GM12878 (cell line): ENCODE measurements around the gene FILIP1L. TPM values are rescaled to one million over a fixed set of nuclear protein-coding genes. Genes with fewer than 3 reads are reported as not detected.

ENCODE experiments used
- ATAC-seq: fragments of 200-7000 bp; cut with Tn5 transposase; 3 replicates; pipeline ENCODE4 v1.9.1; 2020; ENCODE audit warnings: mild to moderate bottlenecking, moderate library complexity
- BruUV-seq: library from RNA; stranded (reverse); fragments of 400-500 nt; replicated peaks from 2 replicates; lab custom pipeline; 2021; lab: Mats Ljungman, UMichigan
- CTCF ChIA-PET: fragments of 300-600 bp; sonication (Branson Sonifier 250); formaldehyde crosslinking; extraction: SDS; loops from one replicate; lab custom pipeline; 2021; ENCODE audit warnings: inconsistent platforms; lab: Yijun Ruan, JAX
- POLR2A ChIA-PET: fragments of 350-600 bp; formaldehyde crosslinking; extraction: SDS; loops from one replicate; lab custom pipeline; 2021; ENCODE audit warnings: inconsistent platforms; lab: Charles Lee
- RAD21 ChIA-PET: fragments of 300-600 bp; sonication (Branson Sonifier 250); formaldehyde crosslinking; loops from one replicate; lab custom pipeline; 2023; ENCODE audit warnings: antibody characterized with exemption; ENCODE audit not compliant: unreplicated experiment; lab: Charles Lee
- SMC1A ChIA-PET: fragments of 300-600 bp; sonication (Branson Sonifier 250); formaldehyde crosslinking; loops from one replicate; lab custom pipeline; 2023; ENCODE audit not compliant: unreplicated experiment, uncharacterized antibody; lab: Charles Lee
- DNase-seq: peaks from one replicate; pipeline ENCODE4 v3.0.0-alpha.2; 2011; ENCODE audit warnings: low read depth, low spot score
- FAIRE-seq: peaks from 3 replicates; lab custom pipeline; 2011; peaks lifted over from hg19 to GRCh38; lab: Jason Lieb, UNC
- H2AFZ ChIP-seq: 2 replicates; pipeline ENCODE4 v1.6.0; 2011; ENCODE audit warnings: low read depth, low read length, control low read depth; ENCODE audit not compliant: control insufficient read depth
- H3K27ac ChIP-seq: 2 replicates; pipeline ENCODE4 v1.5.1; 2011; ENCODE audit warnings: control low read depth; ENCODE audit not compliant: control insufficient read depth, insufficient read depth
- H3K27me3 ChIP-seq, 2 experiments: replicated peaks in 1 of 2; 2 replicates each; pipeline versions ENCODE4 v1.6.0 to v1.6.1; 2011; ENCODE audit warnings: low read length in 1 of 2; ENCODE audit not compliant: control insufficient read depth in 2 of 2, insufficient read depth in 2 of 2
- H3K36me3 ChIP-seq, 2 experiments: 2 replicates each; pipeline ENCODE4 v1.5.1; 2011; ENCODE audit warnings: low read length in 1 of 2; ENCODE audit not compliant: control insufficient read depth in 2 of 2, insufficient read depth in 2 of 2
- H3K4me1 ChIP-seq: 2 replicates; pipeline ENCODE4 v1.6.1; 2011; ENCODE audit warnings: mild to moderate bottlenecking, low read length, moderate library complexity, mixed read lengths; ENCODE audit not compliant: control insufficient read depth, insufficient read depth
- H3K4me2 ChIP-seq: 2 replicates; pipeline ENCODE4 v1.6.0; 2011; ENCODE audit warnings: control low read depth; ENCODE audit not compliant: control insufficient read depth, insufficient read depth
- H3K4me3 ChIP-seq: fragments of 200-600 bp; sonication (generic); 2 replicates; pipeline ENCODE4 v1.5.1; 2016
- H3K79me2 ChIP-seq: 2 replicates; pipeline ENCODE4 v1.6.0; 2011; ENCODE audit warnings: low read length; ENCODE audit not compliant: control insufficient read depth, insufficient read depth
- H3K9ac ChIP-seq: 2 replicates; pipeline ENCODE4 v1.8.0; 2011; ENCODE audit warnings: low read length, control low read depth, mixed read lengths; ENCODE audit not compliant: control insufficient read depth, insufficient read depth
- H3K9me3 ChIP-seq: replicated peaks from 3 replicates; pipeline ENCODE4 v1.5.1; 2011; ENCODE audit warnings: mild to moderate bottlenecking, low read length; ENCODE audit not compliant: control insufficient read depth, insufficient read depth
- H4K20me1 ChIP-seq: 2 replicates; pipeline ENCODE4 v1.6.0; 2011; ENCODE audit not compliant: control insufficient read depth, insufficient read depth
- BCL3 ChIP-seq: IDR thresholded peaks from 2 replicates; pipeline ENCODE4 v1.6.1; 2011; ENCODE audit warnings: borderline replicate concordance, low read depth, mild to moderate bottlenecking, moderate library complexity, low read length; ENCODE audit not compliant: insufficient read depth, poor library complexity, severe bottlenecking
- CUX1 ChIP-seq: IDR thresholded peaks from 2 replicates; pipeline ENCODE4 v1.6.1; 2012; ENCODE audit warnings: improper control_type of control experiment, low read depth, low read length; ENCODE audit not compliant: insufficient replicate concordance
- GATAD2B ChIP-seq: fragments of 450-650 bp; conservative IDR thresholded peaks from 2 replicates; pipeline ENCODE4 v1.6.1; 2017; ENCODE audit warnings: low read depth, mild to moderate bottlenecking, moderate library complexity
- IRF3 ChIP-seq: fragments of 450-650 bp; IDR thresholded peaks from 2 replicates; pipeline ENCODE4 v1.6.1; 2014; ENCODE audit warnings: mild to moderate bottlenecking
- JUNB ChIP-seq: IDR thresholded peaks from 2 replicates; pipeline ENCODE4 v1.6.1; 2016; ENCODE audit warnings: antibody characterized with exemption, mild to moderate bottlenecking
- JUND ChIP-seq: IDR thresholded peaks from 2 replicates; pipeline ENCODE4 v1.6.1; 2012; ENCODE audit warnings: low read depth, mild to moderate bottlenecking, low read length, improper control_type of control experiment, moderate library complexity
- KAT2A ChIP-seq: conservative IDR thresholded peaks from 2 replicates; pipeline ENCODE4 v1.6.1; 2011; ENCODE audit warnings: low read depth, low read length; ENCODE audit not compliant: control insufficient read depth
- PAX5 ChIP-seq: IDR thresholded peaks from 2 replicates; pipeline ENCODE4 v1.6.1; 2011; ENCODE audit warnings: low read depth, low read length, borderline replicate concordance
- RCOR1 ChIP-seq: conservative IDR thresholded peaks from 2 replicates; pipeline ENCODE4 v1.6.1; 2012; ENCODE audit warnings: low read depth, low read length, improper control_type of control experiment
- SP1 ChIP-seq: IDR thresholded peaks from one replicate; pipeline ENCODE4 v1.6.1; 2011; ENCODE audit warnings: low read depth, low read length
- WGBS: methylation state at CpG from one replicate; pipeline ENCODE4 v1.1.6; 2016; ENCODE audit warnings: low lambda C conversion rate; ENCODE audit not compliant: insufficient replicate concordance, insufficient coverage; ENCODE audit errors: missing lambda C conversion rate; 5-methylcytosine and 5-hydroxymethylcytosine counted together
- in situ Hi-C: fragments of 300-500 bp; cut with MboI; formaldehyde crosslinking; loops from 9 replicates; pipeline ENCODE4 v1.14.3; 2018; ENCODE audit warnings: mixed read lengths
- intact Hi-C: fragments of 100-400 bp; cut with micrococcal nuclease; formaldehyde crosslinking; loops from one replicate; pipeline ENCODE4 v1.14.2; 2022; ENCODE audit not compliant: unreplicated experiment
- polyA plus RNA-seq, 11 experiments: library from polyadenylated mRNA; depleted of rRNA in 4 of 11; unstranded in 6 of 11; stranded (reverse) in 5 of 11; fragments of >200 nt; fragmentation: Nextera tagmentation in 4 of 11; fragmentation: Illumina TruSeq in 1 of 11; extraction: Ambion mirVana in 4 of 11; extraction: Trizol in 1 of 11; gene quantifications; 1 replicate in 1 of 11; 2 replicates in 10 of 11; pipeline versions ENCODE4 v1.2.1 to v1.2.3, GENCODE V29; 2011 to 2016; ENCODE audit warnings: inconsistent platforms in 2 of 11, missing spikeins in 2 of 11, low read depth in 1 of 11
- total RNA-seq, 4 experiments: library from RNA; depleted of rRNA in 3 of 4; stranded (reverse); fragments of >200 nt in 3 of 4; fragmentation: Illumina TruSeq in 1 of 4; extraction: Trizol in 1 of 4; gene quantifications; 2 replicates each; pipeline versions ENCODE4 v1.2.1 to v1.2.3, GENCODE V29; 2013 to 2021
- TF ChIP-seq, protein P1 (sequence below): fragments of 450-650 bp; IDR thresholded peaks from 2 replicates; pipeline ENCODE4 v1.6.1; 2017; ENCODE audit warnings: antibody characterized with exemption, mild to moderate bottlenecking, moderate library complexity

FILIP1L gene
- total and polyA plus RNA-seq, 10 of the 15 experiments (the other 5 are each of a cell fraction or from before 2014, with no cell fraction given), result 0.24 to 6.1 (median 3.5) TPM

DNA sequence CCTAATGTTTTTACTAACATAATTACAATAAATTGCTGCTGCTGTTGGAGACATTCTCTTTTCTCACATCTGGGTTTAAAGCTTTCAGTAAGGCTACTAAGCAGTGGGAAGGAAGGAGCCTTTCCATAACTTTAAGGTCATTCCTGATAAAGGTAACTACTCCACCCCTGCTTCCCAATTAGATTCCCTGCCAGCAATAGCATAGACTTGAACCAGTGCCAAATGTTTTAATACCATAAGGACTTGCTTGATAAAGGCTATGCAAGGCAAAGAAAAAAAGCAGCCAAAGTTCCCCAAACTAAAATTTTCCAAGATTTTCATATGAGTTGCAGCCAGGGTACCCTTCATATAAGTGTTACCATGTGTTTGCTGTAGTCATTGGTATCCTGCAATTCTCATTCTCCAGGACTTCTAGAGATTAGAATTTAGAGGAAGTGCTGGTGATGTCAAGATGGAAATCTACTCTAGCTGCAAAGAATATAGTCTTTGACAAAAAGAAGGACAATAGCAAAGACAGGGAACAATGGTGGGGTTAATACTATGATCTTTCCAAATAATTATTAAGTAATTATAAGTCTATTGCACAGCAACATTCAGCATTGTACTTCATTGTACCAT lies 106.1 kb downstream of the FILIP1L start (continued):
- TF ChIP-seq RCOR1 (no peak), GATAD2B (no peak), SP1 (no peak), IRF3 (no peak), JUNB (no peak)

DNA sequence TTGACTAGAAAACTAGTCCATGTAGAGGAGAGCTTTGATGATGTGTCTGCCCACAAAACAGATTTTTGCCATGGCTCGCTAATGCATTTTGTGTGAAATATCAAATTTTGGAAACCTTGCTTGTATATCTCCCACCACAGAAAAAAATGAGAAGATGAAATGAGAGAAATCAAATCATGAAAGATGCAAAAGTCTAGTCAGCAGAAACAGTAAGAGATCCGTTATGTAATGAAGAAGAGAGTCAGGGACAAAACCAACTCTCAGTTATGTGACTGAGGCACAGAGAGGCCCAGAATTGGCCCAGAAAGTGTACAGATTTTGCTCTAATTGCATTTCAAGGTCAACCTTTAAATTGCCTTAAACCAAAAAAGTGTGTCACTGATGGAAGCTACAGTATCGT lies 107.0 kb downstream of the FILIP1L start:
- ATAC-seq (no peak), DNase-seq (no peak), FAIRE-seq (no peak)
- Histone ChIP-seq H3K27ac (no peak overlapping the region), H4K20me1 (no peaks in the 10 kb centered on the region), H3K27me3 (no peaks in the 10 kb centered on the region), H3K4me3 (no peak overlapping the region), H3K79me2 (no peaks in the 10 kb centered on the region), H3K4me1 (peaks cover 2% of the 10 kb centered on the region; the same call in 1 of the 2 replicates), H2AFZ (no peak overlapping the region), H3K9ac (no peak overlapping the region), H3K9me3 (no peaks in the 10 kb centered on the region), H3K4me2 (no peak overlapping the region), H3K36me3 (no peaks in the 10 kb centered on the region)
- in situ Hi-C loops, result no loop called here
- no TSS peak for BruUV-seq
- SMC1A ChIA-PET, result interaction anchor here (1.5 to 1.7 kb wide), 3 partner anchors 10 to 164 kb away, joined by 4 to 15 read pairs (median 6); no protein-coding TSS in a partner anchor
- WGBS, result 94% methylated on average over 3 of the region's 3 CpGs
- RAD21 ChIA-PET, result interaction anchor here (1.0 kb wide), 1 partner anchor 163 kb away, joined by 3 read pairs; no protein-coding TSS in a partner anchor
- intact Hi-C loops, result no loop called here
- CTCF ChIA-PET, result interaction anchor here (1.6 kb wide), 1 partner anchor 163 kb away, joined by 17 read pairs; no protein-coding TSS in a partner anchor
- POLR2A ChIA-PET, result no interaction called here
- TF ChIP-seq CUX1, result no peak
- no peak for TF ChIP-seq KAT2A
- no peak for TF ChIP-seq JUND
- TF ChIP-seq JUNB, result no peak
- TF ChIP-seq PAX5, result no peak
- no peak for TF ChIP-seq BCL3
- TF ChIP-seq, protein P1, sequence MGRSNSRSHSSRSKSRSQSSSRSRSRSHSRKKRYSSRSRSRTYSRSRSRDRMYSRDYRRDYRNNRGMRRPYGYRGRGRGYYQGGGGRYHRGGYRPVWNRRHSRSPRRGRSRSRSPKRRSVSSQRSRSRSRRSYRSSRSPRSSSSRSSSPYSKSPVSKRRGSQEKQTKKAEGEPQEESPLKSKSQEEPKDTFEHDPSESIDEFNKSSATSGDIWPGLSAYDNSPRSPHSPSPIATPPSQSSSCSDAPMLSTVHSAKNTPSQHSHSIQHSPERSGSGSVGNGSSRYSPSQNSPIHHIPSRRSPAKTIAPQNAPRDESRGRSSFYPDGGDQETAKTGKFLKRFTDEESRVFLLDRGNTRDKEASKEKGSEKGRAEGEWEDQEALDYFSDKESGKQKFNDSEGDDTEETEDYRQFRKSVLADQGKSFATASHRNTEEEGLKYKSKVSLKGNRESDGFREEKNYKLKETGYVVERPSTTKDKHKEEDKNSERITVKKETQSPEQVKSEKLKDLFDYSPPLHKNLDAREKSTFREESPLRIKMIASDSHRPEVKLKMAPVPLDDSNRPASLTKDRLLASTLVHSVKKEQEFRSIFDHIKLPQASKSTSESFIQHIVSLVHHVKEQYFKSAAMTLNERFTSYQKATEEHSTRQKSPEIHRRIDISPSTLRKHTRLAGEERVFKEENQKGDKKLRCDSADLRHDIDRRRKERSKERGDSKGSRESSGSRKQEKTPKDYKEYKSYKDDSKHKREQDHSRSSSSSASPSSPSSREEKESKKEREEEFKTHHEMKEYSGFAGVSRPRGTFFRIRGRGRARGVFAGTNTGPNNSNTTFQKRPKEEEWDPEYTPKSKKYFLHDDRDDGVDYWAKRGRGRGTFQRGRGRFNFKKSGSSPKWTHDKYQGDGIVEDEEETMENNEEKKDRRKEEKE, result no peak
